Hepatocyte (in vitro differentiated cells): Measurements from ENCODE around the gene ZFP91. TPM values are rescaled to one million over a fixed set of nuclear protein-coding genes. Genes with fewer than 3 reads are reported as not detected.

Experiments
- DNase-seq: peaks from one replicate; pipeline ENCODE4 v3.0.0-alpha.2; 2016; ENCODE audit warnings: low spot score
- H2AFZ ChIP-seq: fragments of 200-600 bp; sonication (generic); 2 replicates; pipeline ENCODE4 v1.6.0; 2016; ENCODE audit warnings: antibody characterized with exemption, mild to moderate bottlenecking
- H3K27ac ChIP-seq: fragments of 200-600 bp; sonication (generic); 2 replicates; pipeline ENCODE4 v1.5.1; 2016; ENCODE audit warnings: mild to moderate bottlenecking
- H3K27me3 ChIP-seq: fragments of 200-600 bp; sonication (generic); 2 replicates; pipeline ENCODE4 v1.6.1; 2016
- H3K36me3 ChIP-seq: fragments of 200-600 bp; sonication (generic); replicated peaks from 2 replicates; pipeline ENCODE4 v1.5.1; 2016; ENCODE audit warnings: low read depth; ENCODE audit not compliant: insufficient read depth
- H3K4me1 ChIP-seq: fragments of 200-600 bp; sonication (generic); 2 replicates; pipeline ENCODE4 v1.5.1; 2016; ENCODE audit warnings: mild to moderate bottlenecking, moderate library complexity; ENCODE audit not compliant: insufficient read depth
- H3K4me2 ChIP-seq: fragments of 200-600 bp; sonication (generic); 2 replicates; pipeline ENCODE4 v1.6.0; 2016
- H3K4me3 ChIP-seq: fragments of 200-600 bp; sonication (generic); 2 replicates; pipeline ENCODE4 v1.5.1; 2016; ENCODE audit warnings: mild to moderate bottlenecking
- H3K79me2 ChIP-seq: fragments of 200-600 bp; sonication (generic); 2 replicates; pipeline ENCODE4 v1.6.0; 2017; ENCODE audit warnings: mild to moderate bottlenecking
- H3K9me2 ChIP-seq: fragments of 200-600 bp; sonication (generic); replicated peaks from 2 replicates; pipeline ENCODE4 v1.6.0; 2017; ENCODE audit warnings: mild to moderate bottlenecking; ENCODE audit not compliant: insufficient read depth
- H3K9me3 ChIP-seq: fragments of 200-600 bp; sonication (generic); 2 replicates; pipeline ENCODE4 v1.5.1; 2016; ENCODE audit warnings: low read depth, mild to moderate bottlenecking
- H4K20me1 ChIP-seq: fragments of 200-600 bp; sonication (generic); 2 replicates; pipeline ENCODE4 v1.6.0; 2016; ENCODE audit warnings: mild to moderate bottlenecking; ENCODE audit not compliant: insufficient read depth, poor library complexity, severe bottlenecking
- EZH2 ChIP-seq: fragments of 200-600 bp; sonication (generic); IDR thresholded peaks from 2 replicates; pipeline ENCODE4 v1.6.1; 2016; ENCODE audit warnings: antibody characterized with exemption, mild to moderate bottlenecking, borderline replicate concordance
- EZH2phosphoT487 ChIP-seq: fragments of 200-600 bp; sonication (generic); IDR thresholded peaks from one replicate; pipeline ENCODE4 v1.6.1; 2018; ENCODE audit warnings: antibody characterized with exemption, mild to moderate bottlenecking, low read depth, moderate library complexity; ENCODE audit not compliant: unreplicated experiment, severe bottlenecking
- WGBS: methylation state at CpG from one replicate; pipeline ENCODE4 v1.1.6; 2016; ENCODE audit warnings: low lambda C conversion rate; ENCODE audit errors: missing lambda C conversion rate; 5-methylcytosine and 5-hydroxymethylcytosine counted together
- polyA plus RNA-seq: library from polyadenylated mRNA; unstranded; fragments of >200 nt; fragmentation: Nextera tagmentation; extraction: Ambion mirVana; gene quantifications from 2 replicates; pipeline ENCODE4 v1.2.1, GENCODE V29; 2016
- total RNA-seq: library from RNA; depleted of rRNA; stranded (reverse); fragments of >200 nt; gene quantifications from 2 replicates; pipeline ENCODE4 v1.2.3, GENCODE V29; 2014
- TF ChIP-seq, protein P1 (sequence below): fragments of 200-600 bp; sonication (generic); IDR thresholded peaks from 2 replicates; pipeline ENCODE4 v1.5.1; 2016; ENCODE audit warnings: antibody characterized with exemption, mild to moderate bottlenecking; ENCODE audit not compliant: poor library complexity

ZFP91 gene
- total and polyA plus RNA-seq, 2 experiments from 2014 or later: 13.7 to 42.0 TPM

DNA sequence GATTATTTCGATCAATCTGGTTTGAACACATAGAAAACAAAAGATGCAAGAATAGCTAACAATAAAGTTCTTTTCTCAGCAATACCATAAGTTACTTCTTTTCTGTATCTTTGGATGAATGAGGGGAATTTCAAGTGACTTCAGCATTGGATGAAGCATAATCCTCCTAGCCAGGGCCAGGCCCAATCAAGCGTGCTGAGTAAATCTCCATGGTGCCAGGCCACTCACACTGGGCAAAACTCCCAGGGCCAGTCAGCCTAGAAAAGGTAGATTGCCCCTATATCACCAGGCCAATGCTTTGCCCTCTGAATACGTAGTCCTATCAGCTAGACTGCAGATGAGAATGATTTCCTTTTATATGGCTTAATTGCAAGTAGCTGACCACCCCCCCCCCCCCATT lies 49.6 kb downstream of the ZFP91 start:
- H3K27me3 ChIP-seq: no peaks in the 10 kb centered on the region

DNA sequence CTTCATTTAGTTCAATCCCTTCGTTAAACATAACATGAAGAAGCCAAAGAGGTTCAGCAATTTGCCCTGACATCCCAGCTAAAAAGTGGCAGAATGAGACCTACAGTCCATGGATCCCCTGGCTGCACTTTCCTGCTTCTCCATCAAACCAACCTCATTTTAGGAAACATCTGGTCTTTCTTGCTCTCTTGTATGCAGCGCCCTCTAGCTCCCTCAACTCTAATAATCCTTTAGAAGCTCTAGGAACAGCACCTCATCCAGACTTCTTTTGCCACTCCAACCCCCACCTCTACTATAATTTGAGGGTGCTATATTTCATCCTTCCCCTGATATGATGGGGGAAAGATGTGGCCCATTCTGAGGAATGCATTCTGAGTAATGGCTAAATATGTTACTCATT lies 51.0 kb downstream of the ZFP91 start:
- Histone ChIP-seq H3K4me2 (no peak overlapping the region), H2AFZ (no peak overlapping the region), H3K79me2 (no peaks in the 10 kb centered on the region), H3K27ac (no peak overlapping the region), H3K9me3 (no peaks in the 10 kb centered on the region), H3K27me3 (no peaks in the 10 kb centered on the region), H3K9me2 (no peaks in the 10 kb centered on the region), H3K4me3 (no peak overlapping the region), H3K36me3 (no peaks in the 10 kb centered on the region), H4K20me1 (no peaks in the 10 kb centered on the region), H3K4me1 (no peaks in the 10 kb centered on the region)
- TF ChIP-seq EZH2phosphoT487 (no peak), EZH2 (no peak)
- TF ChIP-seq, protein P1, sequence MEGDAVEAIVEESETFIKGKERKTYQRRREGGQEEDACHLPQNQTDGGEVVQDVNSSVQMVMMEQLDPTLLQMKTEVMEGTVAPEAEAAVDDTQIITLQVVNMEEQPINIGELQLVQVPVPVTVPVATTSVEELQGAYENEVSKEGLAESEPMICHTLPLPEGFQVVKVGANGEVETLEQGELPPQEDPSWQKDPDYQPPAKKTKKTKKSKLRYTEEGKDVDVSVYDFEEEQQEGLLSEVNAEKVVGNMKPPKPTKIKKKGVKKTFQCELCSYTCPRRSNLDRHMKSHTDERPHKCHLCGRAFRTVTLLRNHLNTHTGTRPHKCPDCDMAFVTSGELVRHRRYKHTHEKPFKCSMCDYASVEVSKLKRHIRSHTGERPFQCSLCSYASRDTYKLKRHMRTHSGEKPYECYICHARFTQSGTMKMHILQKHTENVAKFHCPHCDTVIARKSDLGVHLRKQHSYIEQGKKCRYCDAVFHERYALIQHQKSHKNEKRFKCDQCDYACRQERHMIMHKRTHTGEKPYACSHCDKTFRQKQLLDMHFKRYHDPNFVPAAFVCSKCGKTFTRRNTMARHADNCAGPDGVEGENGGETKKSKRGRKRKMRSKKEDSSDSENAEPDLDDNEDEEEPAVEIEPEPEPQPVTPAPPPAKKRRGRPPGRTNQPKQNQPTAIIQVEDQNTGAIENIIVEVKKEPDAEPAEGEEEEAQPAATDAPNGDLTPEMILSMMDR: peak; percentile 36
- WGBS: 49% methylated on average over 2 of the region's 2 CpGs
- peak; percentile 46 for DNase-seq

More for the DNA sequence above, 49.6 kb downstream of the ZFP91 start:
- WGBS: 90% methylated on average over 3 of the region's 3 CpGs
- Histone ChIP-seq H4K20me1 (no peaks in the 10 kb centered on the region), H3K4me2 (no peak overlapping the region), H3K4me1 (no peaks in the 10 kb centered on the region), H3K9me2 (no peaks in the 10 kb centered on the region), H3K4me3 (no peak overlapping the region), H3K79me2 (no peaks in the 10 kb centered on the region), H3K27ac (no peak overlapping the region), H2AFZ (no peak overlapping the region), H3K9me3 (no peaks in the 10 kb centered on the region), H3K36me3 (no peaks in the 10 kb centered on the region)
- DNase-seq: no peak
- TF ChIP-seq EZH2 (no peak), EZH2phosphoT487 (no peak)
- TF ChIP-seq, protein P1: no peak

DNA sequence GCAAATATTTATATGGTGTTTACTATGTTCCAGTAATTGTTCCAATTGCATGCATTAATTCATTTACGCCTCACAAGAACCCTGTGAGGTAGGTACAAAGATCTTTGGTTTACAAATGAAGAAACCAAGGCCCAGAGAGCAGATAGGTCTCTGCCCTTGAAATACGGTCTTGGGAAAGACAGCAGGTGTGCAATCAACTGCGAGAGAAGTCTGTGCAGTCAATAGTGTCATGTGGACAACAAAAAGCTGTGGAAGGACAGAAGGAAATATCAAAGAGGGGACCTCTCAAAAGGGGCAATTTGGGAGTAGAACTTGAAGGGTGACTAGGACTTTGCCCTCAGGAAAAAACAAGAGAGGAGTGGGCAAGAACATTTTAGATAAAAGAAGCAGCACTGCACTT lies 52.5 kb downstream of the ZFP91 start:
- no peaks in the 10 kb centered on the region for H3K79me2 ChIP-seq
- no peak overlapping the region for H2AFZ ChIP-seq
- no peaks in the 10 kb centered on the region for H3K27me3 ChIP-seq
- no peaks in the 10 kb centered on the region for H3K4me1 ChIP-seq
- H3K4me3 ChIP-seq: no peak overlapping the region
- no peaks in the 10 kb centered on the region for H3K36me3 ChIP-seq
- no peaks in the 10 kb centered on the region for H4K20me1 ChIP-seq
- no peak overlapping the region for H3K4me2 ChIP-seq
- no peaks in the 10 kb centered on the region for H3K9me2 ChIP-seq
- H3K9me3 ChIP-seq: no peaks in the 10 kb centered on the region
- no peak for DNase-seq
- WGBS: 89% methylated on average over 3 of the region's 3 CpGs
- TF ChIP-seq, protein P1: no peak
- TF ChIP-seq EZH2: no peak
- H3K27ac ChIP-seq: no peak overlapping the region

DNA sequence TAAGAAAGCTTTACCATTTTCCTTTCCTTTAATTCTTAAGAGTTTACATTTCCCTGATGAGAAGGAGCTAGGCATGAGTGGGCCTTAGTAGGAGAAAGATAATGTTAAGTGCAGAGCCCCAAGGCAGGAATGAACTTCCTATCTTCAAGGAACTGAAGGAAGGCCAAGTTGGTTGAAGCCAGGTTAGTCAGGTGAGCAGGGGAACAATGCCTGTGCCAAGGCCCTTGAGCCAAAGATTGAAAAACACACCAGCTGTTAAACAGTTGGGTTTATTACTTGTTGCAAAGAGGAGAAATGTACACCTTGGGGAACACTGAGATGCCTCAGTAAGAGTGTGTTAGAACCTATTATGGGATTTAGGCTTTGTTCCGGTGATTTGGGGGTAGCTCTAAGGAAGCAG lies 53.6 kb downstream of the ZFP91 start:
- TF ChIP-seq EZH2phosphoT487 (no peak), EZH2 (no peak)
- TF ChIP-seq, protein P1: no peak
- H3K4me1 ChIP-seq: no peaks in the 10 kb centered on the region
- WGBS: 95% methylated on average over 1 of the region's 1 CpG

More for the DNA sequence above, 53.6 kb downstream of the ZFP91 start:
- Histone ChIP-seq H4K20me1 (no peaks in the 10 kb centered on the region), H3K9me3 (no peaks in the 10 kb centered on the region), H3K79me2 (no peaks in the 10 kb centered on the region), H3K36me3 (no peaks in the 10 kb centered on the region), H3K4me2 (no peak overlapping the region), H2AFZ (no peak overlapping the region), H3K27me3 (no peaks in the 10 kb centered on the region), H3K9me2 (no peaks in the 10 kb centered on the region), H3K27ac (no peak overlapping the region), H3K4me3 (no peak overlapping the region)
- DNase-seq: no peak
